ENCODE data around the gene POMGNT1.

GRCh38 chr1:46206399-46206798 is 8.2 kb upstream of the POMGNT1 start:
- TF ChIP-seq EZH2 (IDR thresholded peaks at IDR 0.05; ENCODE audit: low read length) (no peak), CTCF (optimal IDR thresholded peaks at IDR 0.05 in 1 of 3, IDR thresholded peaks at IDR 0.05 in 1 of 3, conservative IDR thresholded peaks at IDR 0.05 in 1 of 3; ENCODE audit: extremely low read depth in 1 of 3, insufficient read depth in 2 of 3, low read length in 3 of 3) (no peak)
